Measurements from ENCODE around the gene NCAPD3.

- TF ChIP-seq CTCF (IDR thresholded peaks at IDR 0.05), result no peak
- no peak for TF ChIP-seq MAX (CRISPR knock-in tag; IDR thresholded peaks at IDR 0.05)
- no peak for TF ChIP-seq RORB (CRISPR knock-in tag; IDR thresholded peaks at IDR 0.05)
- no peak for TF ChIP-seq ZNF416 (CRISPR knock-in tag; IDR thresholded peaks at IDR 0.05)
- TF ChIP-seq TEAD4 (CRISPR knock-in tag; IDR thresholded peaks at IDR 0.05), result no peak
Observed at GRCh38 chr11:134120921-134121526, 102.7 kb downstream of the NCAPD3 start.
